ENCODE measurements around the gene SH3TC1.

Gene SH3TC1

GRCh38 chr4:8162625-8163024 lies 36.5 kb upstream of the SH3TC1 start:
- TF ChIP-seq CTCF (IDR thresholded peaks at IDR 0.05; ENCODE audit: poor library complexity, severe bottlenecking): no peak
- no peak overlapping the region for H3K4me3 ChIP-seq (ENCODE audit: severe bottlenecking)
- no peak for ATAC-seq (ENCODE audit: low read depth)
- no peak for DNase-seq (ENCODE audit: low spot score)
- no peaks in the 10 kb centered on the region for H3K4me1 ChIP-seq (ENCODE audit: insufficient read depth, poor library complexity, severe bottlenecking)
- H3K36me3 ChIP-seq (ENCODE audit: low read depth): no peaks in the 10 kb centered on the region
- H3K27ac ChIP-seq (ENCODE audit: poor library complexity, severe bottlenecking): no peak overlapping the region
- no peaks in the 10 kb centered on the region for H3K9me3 ChIP-seq (ENCODE audit: severe bottlenecking)
- peaks cover 8% of the 10 kb centered on the region for H3K27me3 ChIP-seq (ENCODE audit: insufficient read depth, poor library complexity, severe bottlenecking)

- Histone ChIP-seq H3K9me3 (ENCODE audit: severe bottlenecking) (no peaks in the 10 kb centered on the region), H3K4me3 (ENCODE audit: severe bottlenecking) (no peak overlapping the region), H3K36me3 (ENCODE audit: low read depth) (no peaks in the 10 kb centered on the region), H3K27ac (ENCODE audit: poor library complexity, severe bottlenecking) (no peak overlapping the region), H3K27me3 (ENCODE audit: insufficient read depth, poor library complexity, severe bottlenecking) (peaks cover 4% of the 10 kb centered on the region), H3K4me1 (ENCODE audit: insufficient read depth, poor library complexity, severe bottlenecking) (no peaks in the 10 kb centered on the region)
- no peak for DNase-seq (ENCODE audit: low spot score)
- no peak for ATAC-seq (ENCODE audit: low read depth)
- TF ChIP-seq CTCF (IDR thresholded peaks at IDR 0.05; ENCODE audit: poor library complexity, severe bottlenecking): no peak
Measured at GRCh38 chr4:8163026-8163425, 36.1 kb upstream of the SH3TC1 start.

GRCh38 chr4:8163436-8164193 lies 35.5 kb upstream of the SH3TC1 start:
- Histone ChIP-seq H3K36me3 (ENCODE audit: low read depth) (no peaks in the 10 kb centered on the region), H3K27ac (ENCODE audit: poor library complexity, severe bottlenecking) (no peak overlapping the region), H3K27me3 (ENCODE audit: insufficient read depth, poor library complexity, severe bottlenecking) (no peaks in the 10 kb centered on the region), H3K9me3 (ENCODE audit: severe bottlenecking) (no peaks in the 10 kb centered on the region), H3K4me1 (ENCODE audit: insufficient read depth, poor library complexity, severe bottlenecking) (no peaks in the 10 kb centered on the region), H3K4me3 (ENCODE audit: severe bottlenecking) (no peak overlapping the region)
- no peak for TF ChIP-seq CTCF (IDR thresholded peaks at IDR 0.05; ENCODE audit: poor library complexity, severe bottlenecking)
- DNase-seq (ENCODE audit: low spot score) (no peak), ATAC-seq (ENCODE audit: low read depth) (no peak)

GRCh38 chr4:8164194-8164565 lies 34.9 kb upstream of the SH3TC1 start:
- H3K36me3 ChIP-seq (ENCODE audit: low read depth): no peaks in the 10 kb centered on the region
- H3K9me3 ChIP-seq (ENCODE audit: severe bottlenecking): no peaks in the 10 kb centered on the region
- no peak; the same call in 2 of the 3 replicates for ATAC-seq (ENCODE audit: low read depth)
- no peak overlapping the region for H3K27ac ChIP-seq (ENCODE audit: poor library complexity, severe bottlenecking)
- no peak overlapping the region for H3K4me3 ChIP-seq (ENCODE audit: severe bottlenecking)
- DNase-seq (ENCODE audit: low spot score): no peak
- H3K4me1 ChIP-seq (ENCODE audit: insufficient read depth, poor library complexity, severe bottlenecking): no peaks in the 10 kb centered on the region
- H3K27me3 ChIP-seq (ENCODE audit: insufficient read depth, poor library complexity, severe bottlenecking): no peaks in the 10 kb centered on the region
- no peak for TF ChIP-seq CTCF (IDR thresholded peaks at IDR 0.05; ENCODE audit: poor library complexity, severe bottlenecking)

GRCh38 chr4:8164687-8165086 lies 34.4 kb upstream of the SH3TC1 start:
- H3K27ac ChIP-seq (ENCODE audit: poor library complexity, severe bottlenecking): no peak overlapping the region
- H3K4me3 ChIP-seq (ENCODE audit: severe bottlenecking): no peak overlapping the region
- no peak for ATAC-seq (ENCODE audit: low read depth)
- H3K27me3 ChIP-seq (ENCODE audit: insufficient read depth, poor library complexity, severe bottlenecking): no peaks in the 10 kb centered on the region
- no peaks in the 10 kb centered on the region for H3K9me3 ChIP-seq (ENCODE audit: severe bottlenecking)
- H3K4me1 ChIP-seq (ENCODE audit: insufficient read depth, poor library complexity, severe bottlenecking): no peaks in the 10 kb centered on the region
- TF ChIP-seq CTCF (IDR thresholded peaks at IDR 0.05; ENCODE audit: poor library complexity, severe bottlenecking): no peak
- no peak for DNase-seq (ENCODE audit: low spot score)
- H3K36me3 ChIP-seq (ENCODE audit: low read depth): no peaks in the 10 kb centered on the region

Data from RWPE2 (cell line).